ENCODE results near the gene OTULIN.
A peak's percentile ranks its signal among the peaks of the same experiment; 100 is the strongest.

OTULIN gene

GRCh38 chr5:14674983-14675854, 10.7 kb downstream of the OTULIN start:
- H3K27ac ChIP-seq: no peak overlapping the region
- no peak for TF ChIP-seq CTCF (conservative IDR thresholded peaks at IDR 0.05)

DNA sequence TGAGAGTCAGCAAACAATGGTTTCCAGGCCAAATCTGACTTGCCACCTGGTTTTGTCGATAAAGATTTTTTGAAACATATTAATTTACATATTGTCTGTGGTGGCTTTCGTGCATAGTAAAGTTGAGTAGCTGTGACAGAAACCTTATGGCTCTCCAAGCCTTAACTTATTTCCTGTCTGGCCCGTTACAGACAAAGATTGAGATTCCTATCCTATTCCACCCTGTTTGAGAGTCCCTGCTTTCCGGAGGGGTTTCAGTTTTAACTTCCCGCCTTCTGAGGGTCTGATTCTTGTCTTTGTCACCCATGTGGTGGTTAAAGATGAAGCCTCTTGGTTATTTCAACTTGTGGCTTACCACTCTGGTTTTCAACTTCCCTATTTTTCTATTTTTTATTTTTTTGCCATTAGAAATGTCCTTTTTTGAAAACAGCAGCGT, 11.4 kb downstream of the OTULIN start:
- H3K27ac ChIP-seq: no peak overlapping the region
- TF ChIP-seq CTCF (conservative IDR thresholded peaks at IDR 0.05): no peak

- no peak overlapping the region for H3K27ac ChIP-seq
- TF ChIP-seq CTCF (conservative IDR thresholded peaks at IDR 0.05): no peak
Measured at GRCh38 chr5:14676320-14676719, 11.8 kb downstream of the OTULIN start.

DNA sequence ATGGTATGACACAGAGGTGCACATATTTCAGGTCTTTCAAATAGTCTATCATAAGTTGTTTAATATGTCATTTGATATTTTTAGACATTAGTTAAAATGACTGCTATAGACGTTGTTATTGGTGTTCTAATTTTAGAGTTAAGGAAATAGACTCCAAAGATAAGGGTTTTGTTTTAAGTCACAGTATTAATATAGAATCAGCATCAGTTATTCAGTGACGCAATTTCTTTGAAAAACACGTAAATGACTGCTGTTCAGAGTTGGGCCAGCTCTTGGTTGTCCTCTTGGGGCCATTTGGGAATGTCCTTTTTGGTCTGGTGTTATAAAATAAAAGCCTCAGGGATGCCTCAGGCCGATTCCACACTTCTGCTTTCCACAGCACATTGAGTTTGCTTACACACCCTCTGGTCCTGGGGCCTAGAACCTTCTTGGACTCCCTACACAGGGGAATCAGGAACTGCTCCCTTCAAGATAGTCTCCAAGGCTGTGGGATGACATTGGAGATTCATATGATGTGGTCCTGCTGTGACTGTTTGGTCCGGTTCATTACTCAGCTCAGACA, 14.3 kb downstream of the OTULIN start:
- no peak overlapping the region for H3K27ac ChIP-seq
- no peak for TF ChIP-seq CTCF (conservative IDR thresholded peaks at IDR 0.05)

- no peak for TF ChIP-seq CTCF (conservative IDR thresholded peaks at IDR 0.05)
Measured at GRCh38 chr5:14679595-14679994, 15.1 kb downstream of the OTULIN start.

DNA sequence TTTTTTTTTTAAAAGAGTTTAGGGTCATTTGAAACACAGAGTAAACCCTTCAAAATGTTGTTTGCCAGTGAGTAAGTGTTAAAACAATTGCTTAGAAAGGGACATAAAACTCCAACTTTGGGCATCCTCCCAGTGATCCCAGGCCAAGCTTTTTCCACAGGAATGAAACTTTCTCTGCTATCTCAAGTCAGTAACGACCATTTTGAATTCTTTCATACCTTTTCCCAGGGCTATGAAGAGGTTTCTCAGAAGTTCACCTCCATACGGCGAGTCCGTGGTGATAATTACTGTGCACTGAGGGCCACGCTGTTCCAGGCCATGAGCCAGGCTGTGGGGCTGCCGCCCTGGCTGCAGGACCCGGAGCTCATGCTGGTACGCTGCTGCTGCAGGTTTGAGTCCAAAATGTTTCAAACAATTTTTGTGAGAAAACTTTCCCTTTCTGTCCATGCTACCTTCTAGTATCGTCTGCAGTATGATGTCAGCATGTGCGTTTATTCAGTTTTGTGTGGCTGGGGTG, 16.8 kb downstream of the OTULIN start:
- H3K27ac ChIP-seq: no peak overlapping the region
- TF ChIP-seq CTCF (conservative IDR thresholded peaks at IDR 0.05): no peak

More at GRCh38 chr5:14679595-14679994, 15.1 kb downstream of the OTULIN start:
- no peak overlapping the region for H3K27ac ChIP-seq

DNA sequence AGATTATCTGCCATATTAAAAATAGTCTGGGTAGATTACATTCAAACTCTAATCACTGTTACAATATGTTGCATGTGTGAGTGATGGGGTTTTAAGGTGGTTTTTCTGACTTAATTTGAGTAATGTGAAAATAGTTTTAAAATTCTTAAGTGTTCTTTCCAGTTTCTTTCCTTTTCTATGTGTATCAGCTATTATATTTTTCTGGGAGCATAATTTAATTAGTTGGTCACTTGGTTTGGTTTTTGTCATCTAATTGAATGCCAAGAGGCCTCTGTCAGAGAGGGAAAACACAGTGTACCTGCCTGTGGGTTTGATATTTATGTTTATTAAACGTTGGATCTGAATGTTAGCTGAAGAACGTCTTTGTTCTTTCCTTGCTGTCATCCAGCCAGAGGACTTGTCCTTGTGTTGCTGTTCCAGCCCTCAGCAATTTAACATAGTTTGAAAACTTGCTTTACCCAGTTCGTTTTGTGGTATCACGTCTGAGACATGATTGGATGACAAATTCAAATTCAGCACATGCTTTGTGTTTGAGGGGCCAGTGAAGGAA, 19.5 kb downstream of the OTULIN start:
- peak overlapping the region; percentile 96 for H3K27ac ChIP-seq
- TF ChIP-seq CTCF (conservative IDR thresholded peaks at IDR 0.05): no peak
